ENCODE measurements around the gene LSM14A. TPM values are rescaled to one million over a fixed set of nuclear protein-coding genes. Genes with fewer than 3 reads are reported as not detected.

The LSM14A gene
- polyA plus RNA-seq, 1 donor: 105 TPM

GRCh38 chr19:34254046-34254697, 81.9 kb downstream of the LSM14A start, which contains the start of gene GARRE1:
Gene GARRE1, plus strand, starts transcription at chr19:34254554. Its CDS starts 45,920 bp downstream, at chr19:34300474.
- H3K9me3 ChIP-seq (ENCODE audit: control insufficient read depth, low read depth, low read length): no peaks in the 10 kb centered on the region
- H3K4me3 ChIP-seq (ENCODE audit: low read length): peak within 1 kb of the TSS; percentile 98
- peak; percentile 83 to 88 for DNase-seq
- WGBS (ENCODE audit: insufficient coverage, low lambda C conversion rate): 0% methylated on average over 1 of the region's 56 CpGs
- peak within 1 kb of the TSS; percentile 95 for H3K27ac ChIP-seq (ENCODE audit: low read length)
- H3K4me1 ChIP-seq (ENCODE audit: control insufficient read depth, insufficient read depth, low read length): peaks cover 4% of the 10 kb centered on the region
- H3K36me3 ChIP-seq (ENCODE audit: control insufficient read depth, insufficient read depth, low read length): no peaks in the 10 kb centered on the region
- no peaks in the 10 kb centered on the region for H3K27me3 ChIP-seq (ENCODE audit: control insufficient read depth, insufficient read depth, low read length)

GRCh38 chr19:34254698-34255432, 82.6 kb downstream of the LSM14A start:
- Histone ChIP-seq H3K36me3 (ENCODE audit: control insufficient read depth, insufficient read depth, low read length) (no peaks in the 10 kb centered on the region), H3K27me3 (ENCODE audit: control insufficient read depth, insufficient read depth, low read length) (no peaks in the 10 kb centered on the region), H3K4me3 (ENCODE audit: low read length) (peak overlapping the region; percentile 47), H3K27ac (ENCODE audit: low read length) (peak overlapping the region; percentile 35), H3K4me1 (ENCODE audit: control insufficient read depth, insufficient read depth, low read length) (peaks cover 4% of the 10 kb centered on the region), H3K9me3 (ENCODE audit: control insufficient read depth, low read depth, low read length) (no peaks in the 10 kb centered on the region)
- DNase-seq: peak; percentile 38 to 78
- WGBS (ENCODE audit: insufficient coverage, low lambda C conversion rate): no CpG with 5 or more reads among the region's 88 CpGs

GRCh38 chr19:34255546-34255945, 83.2 kb downstream of the LSM14A start:
- DNase-seq: no peak
- Histone ChIP-seq H3K36me3 (ENCODE audit: control insufficient read depth, insufficient read depth, low read length) (no peaks in the 10 kb centered on the region), H3K4me3 (ENCODE audit: low read length) (peak overlapping the region; percentile 47), H3K27ac (ENCODE audit: low read length) (peak overlapping the region; percentile 35), H3K27me3 (ENCODE audit: control insufficient read depth, insufficient read depth, low read length) (no peaks in the 10 kb centered on the region), H3K4me1 (ENCODE audit: control insufficient read depth, insufficient read depth, low read length) (peaks cover 4% of the 10 kb centered on the region), H3K9me3 (ENCODE audit: control insufficient read depth, low read depth, low read length) (no peaks in the 10 kb centered on the region)
- no CpG with 5 or more reads among the region's 9 CpGs for WGBS (ENCODE audit: insufficient coverage, low lambda C conversion rate)

- Histone ChIP-seq H3K36me3 (ENCODE audit: control insufficient read depth, insufficient read depth, low read length) (no peaks in the 10 kb centered on the region), H3K4me3 (ENCODE audit: low read length) (no peak overlapping the region), H3K27me3 (ENCODE audit: control insufficient read depth, insufficient read depth, low read length) (no peaks in the 10 kb centered on the region), H3K9me3 (ENCODE audit: control insufficient read depth, low read depth, low read length) (no peaks in the 10 kb centered on the region), H3K27ac (ENCODE audit: low read length) (no peak overlapping the region), H3K4me1 (ENCODE audit: control insufficient read depth, insufficient read depth, low read length) (peaks cover 4% of the 10 kb centered on the region)
- no peak for DNase-seq
- WGBS (ENCODE audit: insufficient coverage, low lambda C conversion rate): 90% methylated on average over 2 of the region's 5 CpGs
These were observed 84.7 kb downstream of the LSM14A start for GRCh38 chr19:34256835-34257558.

- Histone ChIP-seq H3K27me3 (ENCODE audit: control insufficient read depth, insufficient read depth, low read length) (no peaks in the 10 kb centered on the region), H3K27ac (ENCODE audit: low read length) (no peak overlapping the region), H3K9me3 (ENCODE audit: control insufficient read depth, low read depth, low read length) (no peaks in the 10 kb centered on the region), H3K4me3 (ENCODE audit: low read length) (no peak overlapping the region), H3K36me3 (ENCODE audit: control insufficient read depth, insufficient read depth, low read length) (no peaks in the 10 kb centered on the region), H3K4me1 (ENCODE audit: control insufficient read depth, insufficient read depth, low read length) (peaks cover 4% of the 10 kb centered on the region)
- DNase-seq: no peak
- WGBS (ENCODE audit: insufficient coverage, low lambda C conversion rate): 80% methylated on average over 1 of the region's 2 CpGs
These were observed 85.2 kb downstream of the LSM14A start for GRCh38 chr19:34257559-34257924.

GRCh38 chr19:34259367-34260095, 87.2 kb downstream of the LSM14A start:
- Histone ChIP-seq H3K9me3 (ENCODE audit: control insufficient read depth, low read depth, low read length) (no peaks in the 10 kb centered on the region), H3K4me1 (ENCODE audit: control insufficient read depth, insufficient read depth, low read length) (peaks cover 4% of the 10 kb centered on the region), H3K27ac (ENCODE audit: low read length) (no peak overlapping the region), H3K27me3 (ENCODE audit: control insufficient read depth, insufficient read depth, low read length) (no peaks in the 10 kb centered on the region), H3K4me3 (ENCODE audit: low read length) (no peak overlapping the region), H3K36me3 (ENCODE audit: control insufficient read depth, insufficient read depth, low read length) (no peaks in the 10 kb centered on the region)
- no peak for DNase-seq
- WGBS (ENCODE audit: insufficient coverage, low lambda C conversion rate): no CpG with 5 or more reads among the region's 3 CpGs

- no CpG with 5 or more reads among the region's 6 CpGs for WGBS (ENCODE audit: insufficient coverage, low lambda C conversion rate)
These were observed 88.5 kb downstream of the LSM14A start for GRCh38 chr19:34260771-34261173.

GRCh38 chr19:34261334-34262109, 89.2 kb downstream of the LSM14A start:
- no peak overlapping the region for H3K27ac ChIP-seq (ENCODE audit: low read length)
- no peaks in the 10 kb centered on the region for H3K27me3 ChIP-seq (ENCODE audit: control insufficient read depth, insufficient read depth, low read length)
- H3K4me3 ChIP-seq (ENCODE audit: low read length): no peak overlapping the region
- H3K9me3 ChIP-seq (ENCODE audit: control insufficient read depth, low read depth, low read length): no peaks in the 10 kb centered on the region
- peaks cover 8% of the 10 kb centered on the region for H3K36me3 ChIP-seq (ENCODE audit: control insufficient read depth, insufficient read depth, low read length)
- no CpG with 5 or more reads among the region's 6 CpGs for WGBS (ENCODE audit: insufficient coverage, low lambda C conversion rate)
- no peak for DNase-seq
- H3K4me1 ChIP-seq (ENCODE audit: control insufficient read depth, insufficient read depth, low read length): no peaks in the 10 kb centered on the region

More at GRCh38 chr19:34260771-34261173, 88.5 kb downstream of the LSM14A start:
- DNase-seq: no peak
- H3K27ac ChIP-seq (ENCODE audit: low read length): peak overlapping the region; percentile 8
- no peaks in the 10 kb centered on the region for H3K4me1 ChIP-seq (ENCODE audit: control insufficient read depth, insufficient read depth, low read length)
- H3K4me3 ChIP-seq (ENCODE audit: low read length): no peak overlapping the region
- no peaks in the 10 kb centered on the region for H3K9me3 ChIP-seq (ENCODE audit: control insufficient read depth, low read depth, low read length)
- no peaks in the 10 kb centered on the region for H3K27me3 ChIP-seq (ENCODE audit: control insufficient read depth, insufficient read depth, low read length)
- H3K36me3 ChIP-seq (ENCODE audit: control insufficient read depth, insufficient read depth, low read length): peaks cover 5% of the 10 kb centered on the region

GRCh38 chr19:34263745-34264237, 91.5 kb downstream of the LSM14A start:
- no CpG with 5 or more reads among the region's 8 CpGs for WGBS (ENCODE audit: insufficient coverage, low lambda C conversion rate)

More at GRCh38 chr19:34263745-34264237, 91.5 kb downstream of the LSM14A start:
- Histone ChIP-seq H3K9me3 (ENCODE audit: control insufficient read depth, low read depth, low read length) (no peaks in the 10 kb centered on the region), H3K4me1 (ENCODE audit: control insufficient read depth, insufficient read depth, low read length) (no peaks in the 10 kb centered on the region), H3K27me3 (ENCODE audit: control insufficient read depth, insufficient read depth, low read length) (no peaks in the 10 kb centered on the region), H3K36me3 (ENCODE audit: control insufficient read depth, insufficient read depth, low read length) (peaks cover 8% of the 10 kb centered on the region), H3K27ac (ENCODE audit: low read length) (no peak overlapping the region), H3K4me3 (ENCODE audit: low read length) (no peak overlapping the region)
- DNase-seq: no peak
